ENCODE results near the gene OR6C74. TPM values are rescaled to one million over a fixed set of nuclear protein-coding genes. Genes with fewer than 3 reads are reported as not detected.

Gene OR6C74
- total RNA-seq, 1 experiment from 2014 or later = not detected

GRCh38 chr12:55280991-55281390 lies 36.6 kb downstream of the OR6C74 start:
- Mint-ChIP-seq H3K4me3 (no peak overlapping the region), H3K36me3 (ENCODE audit: insufficient read depth in 1 of 3, low read depth in 3 of 3) (peaks cover 0 to 6% (median 2%) of the 10 kb centered on the region in 3 experiments; a peak in 2 of 7 replicates), H3K27ac (no peak overlapping the region), H3K27me3 (ENCODE audit: low read depth) (no peaks in the 10 kb centered on the region; the same call in 1 of the 2 replicates), H3K4me1 (no peaks in the 10 kb centered on the region), H3K9me3 (peaks cover 6 to 7% of the 10 kb centered on the region in 2 experiments; a peak in 4 of 5 replicates)
- Histone ChIP-seq H3K27ac (ENCODE audit: insufficient read length, low read depth, low read length) (no peak overlapping the region), H2BK15ac (ENCODE audit: low read depth, low read length) (no peak overlapping the region), H3T11ph (ENCODE audit: low read length) (no peak overlapping the region), H2BK12ac (ENCODE audit: insufficient read length, low read depth, low read length) (no peak overlapping the region), H3K79me1 (ENCODE audit: insufficient read depth, low read depth, low read length, poor library complexity, severe bottlenecking) (no peaks in the 10 kb centered on the region), H4K5ac (ENCODE audit: insufficient read length, low read depth, low read length) (no peak overlapping the region), H4K91ac (ENCODE audit: insufficient read length, low read depth, low read length) (no peak overlapping the region), H2BK120ac (ENCODE audit: low read depth, low read length, poor library complexity, severe bottlenecking) (no peak overlapping the region), H3K4ac (ENCODE audit: low read depth, low read length) (no peak overlapping the region), H4K20me1 (ENCODE audit: control insufficient read depth, insufficient read depth, insufficient read length) (no peaks in the 10 kb centered on the region), H4K8ac (replicated peaks; ENCODE audit: insufficient read length, low read depth, low read length) (no peak overlapping the region), H3K9ac (ENCODE audit: extremely low read depth, insufficient read length, low read length) (no peak overlapping the region), H2AK5ac (ENCODE audit: insufficient read length, low read length) (no peak overlapping the region), H3K4me2 (ENCODE audit: insufficient read depth, insufficient read length, low read length) (no peak overlapping the region), H2AFZ (ENCODE audit: low read length) (no peak overlapping the region), H3K14ac (ENCODE audit: insufficient read depth, low read length) (no peak overlapping the region), H3K9me3 (ENCODE audit: control insufficient read depth, low read depth, low read length) (no peaks in the 10 kb centered on the region), H3K23me2 (ENCODE audit: insufficient read length, low read depth, low read length, poor library complexity, severe bottlenecking) (no peaks in the 10 kb centered on the region), H3K27me3 (ENCODE audit: insufficient read depth, low read length) (no peaks in the 10 kb centered on the region), H2BK20ac (ENCODE audit: low read depth, low read length, poor library complexity, severe bottlenecking) (no peak overlapping the region), H3K18ac (ENCODE audit: insufficient read length, low read depth, low read length) (no peak overlapping the region), H2BK5ac (ENCODE audit: insufficient read length, low read length) (no peak overlapping the region), H3K23ac (ENCODE audit: insufficient read length, low read depth, low read length) (no peak overlapping the region), H3K4me1 (ENCODE audit: insufficient read depth, low read length) (no peaks in the 10 kb centered on the region), H3K56ac (ENCODE audit: insufficient read length, low read depth, low read length) (no peak overlapping the region), H3K79me2 (ENCODE audit: insufficient read depth, low read length) (no peaks in the 10 kb centered on the region)
- no peak for TF ChIP-seq CTCF (conservative IDR thresholded peaks at IDR 0.05)
- WGBS (ENCODE audit: extremely low coverage, insufficient read length, low lambda C conversion rate) = no CpG with 5 or more reads among the region's 2 CpGs
- DNase-seq = no peak

Data from H9 (cell line).